Stimulated activated CD8-positive, alpha-beta memory T cell treated with anti-CD3 and anti-CD28 coated beads, Interleukin-7, amount 100 ng/mL, for 48 hours (primary cell): ENCODE measurements around the gene SLC22A15.

Experiments
- DNase-seq, 2 donors: peaks; one replicate each; pipeline ENCODE4 v3.0.0-alpha.2; 2020; ENCODE audit warnings: low read depth in 1 of 2; ENCODE audit errors: extremely low read depth in 1 of 2

Gene SLC22A15

DNA sequence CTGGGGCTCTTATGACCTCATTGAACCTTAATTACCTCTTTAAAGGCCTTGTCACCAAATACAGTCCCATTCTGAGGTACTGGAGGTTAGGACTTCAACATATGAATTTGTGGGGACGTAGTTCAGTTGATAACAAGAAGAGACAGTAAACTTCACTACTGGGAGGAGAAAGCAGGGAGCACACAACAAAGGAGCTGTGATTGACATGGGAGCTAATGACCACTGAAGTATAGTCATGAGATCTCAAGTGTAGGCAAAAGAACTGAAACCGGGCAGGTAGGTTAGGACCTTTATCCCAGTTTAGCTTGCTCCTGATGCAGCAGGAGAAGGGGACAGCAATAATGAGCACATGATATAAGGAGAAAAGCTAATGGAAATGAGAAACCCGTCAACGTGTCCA is 123.1 kb downstream of the SLC22A15 start:
- DNase-seq: no peak

- no peak for DNase-seq
Observed at GRCh38 chr1:116099919-116100318, 123.6 kb downstream of the SLC22A15 start.

DNA sequence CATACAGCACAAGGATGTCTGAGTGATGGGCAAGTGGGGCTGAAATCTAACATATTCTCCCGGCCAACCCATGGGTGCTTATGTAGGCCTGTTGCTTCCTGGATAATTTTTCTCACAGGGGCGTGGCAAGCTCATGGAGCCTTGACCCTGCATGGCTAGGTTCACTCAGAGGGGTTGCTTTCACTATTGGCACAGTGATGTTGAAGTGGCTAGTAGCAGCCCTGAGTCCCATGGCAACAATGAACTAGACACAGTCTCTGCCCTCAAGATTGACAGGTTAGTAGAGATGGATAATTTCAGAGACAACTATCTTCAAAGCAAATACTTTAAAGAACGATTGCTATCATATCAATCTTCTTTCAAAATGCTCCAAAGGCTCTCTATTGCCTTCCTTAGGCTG is 128.4 kb downstream of the SLC22A15 start:
- no peak for DNase-seq

DNA sequence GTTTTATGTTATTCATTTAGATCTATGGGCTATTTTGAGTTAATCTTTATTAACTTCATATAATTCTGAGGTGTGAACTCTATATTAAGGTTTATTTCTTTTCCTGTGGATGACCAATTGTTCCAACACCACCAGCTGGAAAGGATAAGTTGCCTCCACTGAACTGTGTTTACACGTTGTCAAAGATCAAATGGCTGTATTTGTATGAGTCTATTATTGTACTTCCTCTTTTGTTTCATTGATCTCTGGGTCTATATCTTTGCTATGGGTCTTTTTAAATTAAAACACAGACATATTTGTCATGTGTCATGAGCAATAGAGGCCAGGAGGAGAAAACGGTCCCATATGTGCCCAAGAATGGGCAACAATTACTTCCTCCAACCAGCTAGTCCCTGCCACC is 129.7 kb downstream of the SLC22A15 start:
- no peak for DNase-seq

GRCh38 chr1:116106646-116107045 is 130.3 kb downstream of the SLC22A15 start:
- no peak for DNase-seq

- no peak for DNase-seq
Observed at GRCh38 chr1:116107371-116107770, 131.1 kb downstream of the SLC22A15 start.

DNA sequence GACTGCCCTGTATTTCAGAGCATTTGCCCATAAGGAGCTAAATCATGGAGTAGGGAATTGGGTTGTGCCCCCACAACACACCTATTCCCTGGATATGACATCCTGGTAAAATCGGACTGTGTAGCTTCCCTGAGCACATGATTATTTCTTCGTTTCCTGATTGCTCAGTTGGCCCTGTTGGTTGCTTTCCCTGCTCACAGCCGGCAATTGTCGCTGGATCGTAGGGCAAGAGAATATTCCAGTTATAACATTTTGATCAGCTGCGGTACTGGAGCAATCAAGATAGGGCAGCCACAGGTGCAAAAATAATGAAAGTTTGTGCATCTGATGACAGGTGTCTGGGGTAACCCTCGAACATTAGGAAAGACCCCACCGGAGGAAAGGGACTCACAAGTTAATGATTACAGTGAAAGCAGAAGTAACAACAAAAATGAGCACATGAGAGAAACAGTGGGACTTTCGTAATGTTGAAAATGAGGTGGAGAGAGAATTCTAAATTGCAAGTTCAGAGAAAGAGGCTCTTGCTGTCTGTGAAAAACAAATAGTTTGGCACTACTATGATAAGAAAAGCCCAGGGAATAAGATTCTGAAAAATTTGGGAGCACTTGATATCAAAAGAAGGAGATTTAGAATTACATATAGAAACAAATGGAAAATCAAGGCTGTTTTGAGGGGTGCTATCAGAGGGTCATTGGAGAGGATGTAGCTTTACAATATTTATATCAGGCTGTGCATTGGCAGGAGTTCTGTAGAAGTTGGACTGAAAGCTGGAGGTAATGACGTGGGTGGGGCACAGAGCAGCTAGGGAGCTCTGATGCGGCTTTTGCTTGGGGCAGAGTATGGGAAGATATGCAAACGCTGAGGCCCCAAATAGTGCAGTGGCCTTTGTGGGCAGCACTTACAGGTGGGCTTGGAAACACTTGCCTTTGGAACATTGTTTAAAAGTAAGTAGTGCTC is 134.5 kb downstream of the SLC22A15 start, which contains the start of gene MAB21L3:
Gene MAB21L3, plus strand, starts transcription at position 833 of the 957 bp plus-strand sequence. CDS start 1,217 bp downstream, outside the sequence.
- DNase-seq: no peak

- DNase-seq: no peak
Observed at GRCh38 chr1:116111524-116112021, 135.3 kb downstream of the SLC22A15 start.

DNA sequence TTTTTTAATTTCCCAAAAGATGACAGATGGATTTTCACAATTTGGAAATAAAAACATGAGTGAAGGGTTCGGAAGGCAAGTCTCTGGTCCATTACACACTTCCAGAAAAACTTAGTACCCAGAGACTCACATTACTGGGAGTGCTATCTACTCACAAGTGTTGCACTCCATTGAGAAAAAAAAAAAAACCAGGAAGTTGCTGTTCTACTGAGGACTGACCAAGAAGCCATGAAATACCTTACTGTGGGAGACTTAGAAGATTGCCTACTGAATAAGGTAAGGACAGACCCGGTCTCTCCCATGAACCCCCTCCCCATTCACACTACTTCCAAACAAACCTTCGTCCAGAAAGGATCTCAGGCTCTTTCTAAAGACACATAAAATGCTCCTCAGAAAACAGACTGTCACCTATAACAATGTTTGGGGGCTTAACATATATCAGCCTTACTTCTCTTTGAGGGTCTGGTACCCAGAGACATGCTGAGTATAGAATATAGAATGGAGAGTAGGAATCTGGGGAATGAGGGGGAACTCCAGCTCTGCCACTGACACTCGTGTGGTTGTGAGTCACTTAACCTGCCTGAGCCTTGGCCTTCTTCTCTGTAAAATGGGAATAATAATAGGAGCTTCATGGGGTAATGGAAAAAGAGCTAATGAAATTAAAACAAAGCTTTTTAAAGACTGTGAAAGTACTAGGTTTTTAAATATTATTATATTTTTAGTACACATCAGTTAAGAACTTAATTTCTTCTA is 136.3 kb downstream of the SLC22A15 start:
- no peak for DNase-seq

DNA sequence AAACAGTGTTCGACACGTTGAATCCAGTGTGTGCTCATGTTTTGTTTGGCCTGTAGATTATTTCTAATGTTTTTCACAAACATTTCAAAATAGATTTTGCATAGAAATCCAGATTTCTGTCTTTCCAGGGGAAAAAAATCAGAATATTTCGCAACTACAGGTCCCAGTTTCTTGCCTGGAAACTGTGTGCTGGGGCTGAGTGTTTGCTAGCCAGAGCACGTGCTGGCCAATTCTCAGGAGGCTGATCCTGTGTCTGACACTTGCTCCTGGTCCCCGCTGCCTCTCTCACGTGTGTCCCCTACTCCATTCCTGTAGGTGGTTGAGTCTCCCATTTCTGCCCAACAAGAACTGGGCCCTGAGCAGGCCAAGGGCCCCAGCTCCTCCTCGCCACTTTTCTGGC is 137.3 kb downstream of the SLC22A15 start:
- DNase-seq: no peak

- DNase-seq: no peak
Observed at GRCh38 chr1:116115476-116116439, 139.4 kb downstream of the SLC22A15 start.

DNA sequence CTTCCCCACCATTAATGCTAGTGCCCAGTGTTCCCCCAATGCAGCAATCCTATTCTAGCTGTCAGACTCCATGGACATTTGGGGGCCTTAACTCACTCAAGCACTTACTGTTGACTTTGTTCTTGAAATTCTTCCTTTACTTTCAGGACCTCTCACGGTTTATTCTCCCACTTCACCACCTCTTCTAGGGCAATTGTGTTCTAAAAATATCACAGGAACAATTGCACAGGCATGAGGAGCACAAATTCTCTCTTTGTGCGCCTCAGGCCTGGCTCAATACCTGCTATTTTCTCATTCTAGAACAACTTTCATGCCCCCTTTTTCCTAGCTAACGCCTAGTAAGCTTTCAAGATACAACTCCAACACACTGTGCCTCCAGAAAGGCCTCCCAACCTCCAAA is 142.2 kb downstream of the SLC22A15 start:
- no peak for DNase-seq
